ENCODE results near the gene ULK2. TPM values are rescaled to one million over a fixed set of nuclear protein-coding genes. Genes with fewer than 3 reads are reported as not detected.

Gene ULK2
- total RNA-seq, 4 donors from 2014 or later: 24.0 to 32.8 (median 30.5) TPM

DNA sequence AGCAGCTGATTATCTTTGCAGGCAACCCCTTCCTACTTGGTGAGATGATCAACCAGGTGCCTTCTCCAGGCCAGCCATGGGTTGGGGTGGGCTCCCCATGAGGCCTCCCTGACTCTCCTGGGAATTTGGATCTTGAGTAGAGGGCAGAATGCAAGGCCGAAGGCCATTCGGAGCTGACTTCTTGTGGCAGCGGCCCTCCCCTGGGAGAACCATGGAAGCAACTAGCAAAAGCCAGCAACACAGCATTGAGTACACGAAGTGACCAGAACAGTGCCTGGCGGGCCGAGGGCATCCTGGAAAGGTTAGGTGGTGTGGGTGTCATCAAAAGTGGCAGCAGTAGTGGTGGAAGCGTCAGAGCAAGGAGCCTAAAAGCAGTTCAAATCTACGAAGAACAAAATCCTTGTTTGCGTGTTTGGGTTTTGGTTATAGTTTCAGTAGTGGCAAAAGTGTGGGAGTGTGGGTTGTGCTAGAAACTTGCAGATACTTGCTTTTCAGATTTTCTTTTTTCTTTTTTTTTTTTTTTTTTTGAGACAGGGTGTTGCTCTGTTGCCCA, 117.6 kb downstream of the ULK2 start:
- TF ChIP-seq, protein P1, sequence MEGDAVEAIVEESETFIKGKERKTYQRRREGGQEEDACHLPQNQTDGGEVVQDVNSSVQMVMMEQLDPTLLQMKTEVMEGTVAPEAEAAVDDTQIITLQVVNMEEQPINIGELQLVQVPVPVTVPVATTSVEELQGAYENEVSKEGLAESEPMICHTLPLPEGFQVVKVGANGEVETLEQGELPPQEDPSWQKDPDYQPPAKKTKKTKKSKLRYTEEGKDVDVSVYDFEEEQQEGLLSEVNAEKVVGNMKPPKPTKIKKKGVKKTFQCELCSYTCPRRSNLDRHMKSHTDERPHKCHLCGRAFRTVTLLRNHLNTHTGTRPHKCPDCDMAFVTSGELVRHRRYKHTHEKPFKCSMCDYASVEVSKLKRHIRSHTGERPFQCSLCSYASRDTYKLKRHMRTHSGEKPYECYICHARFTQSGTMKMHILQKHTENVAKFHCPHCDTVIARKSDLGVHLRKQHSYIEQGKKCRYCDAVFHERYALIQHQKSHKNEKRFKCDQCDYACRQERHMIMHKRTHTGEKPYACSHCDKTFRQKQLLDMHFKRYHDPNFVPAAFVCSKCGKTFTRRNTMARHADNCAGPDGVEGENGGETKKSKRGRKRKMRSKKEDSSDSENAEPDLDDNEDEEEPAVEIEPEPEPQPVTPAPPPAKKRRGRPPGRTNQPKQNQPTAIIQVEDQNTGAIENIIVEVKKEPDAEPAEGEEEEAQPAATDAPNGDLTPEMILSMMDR (IDR thresholded peaks at IDR 0.05; ENCODE audit: low read depth): no peak

DNA sequence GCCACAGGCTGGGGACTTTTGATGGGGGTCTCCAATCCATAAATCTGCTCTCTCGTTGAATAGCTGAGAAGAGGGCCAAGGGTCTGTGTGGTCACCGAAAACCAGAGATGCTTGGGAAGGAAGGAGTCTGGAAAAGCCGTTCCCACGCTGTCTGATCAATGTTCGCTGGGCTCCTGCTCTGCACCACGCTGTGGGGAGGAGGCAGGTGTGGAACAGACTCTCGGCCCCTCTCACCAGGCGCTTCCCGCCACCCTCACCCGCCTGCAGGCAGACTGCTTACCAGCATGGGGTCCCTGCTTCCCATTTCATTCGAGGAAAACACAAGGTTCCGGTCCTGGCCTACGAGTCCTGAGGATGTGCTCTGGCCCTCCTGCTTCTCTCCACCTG, 118.9 kb downstream of the ULK2 start:
- TF ChIP-seq, protein P1 (IDR thresholded peaks at IDR 0.05; ENCODE audit: low read depth): no peak

DNA sequence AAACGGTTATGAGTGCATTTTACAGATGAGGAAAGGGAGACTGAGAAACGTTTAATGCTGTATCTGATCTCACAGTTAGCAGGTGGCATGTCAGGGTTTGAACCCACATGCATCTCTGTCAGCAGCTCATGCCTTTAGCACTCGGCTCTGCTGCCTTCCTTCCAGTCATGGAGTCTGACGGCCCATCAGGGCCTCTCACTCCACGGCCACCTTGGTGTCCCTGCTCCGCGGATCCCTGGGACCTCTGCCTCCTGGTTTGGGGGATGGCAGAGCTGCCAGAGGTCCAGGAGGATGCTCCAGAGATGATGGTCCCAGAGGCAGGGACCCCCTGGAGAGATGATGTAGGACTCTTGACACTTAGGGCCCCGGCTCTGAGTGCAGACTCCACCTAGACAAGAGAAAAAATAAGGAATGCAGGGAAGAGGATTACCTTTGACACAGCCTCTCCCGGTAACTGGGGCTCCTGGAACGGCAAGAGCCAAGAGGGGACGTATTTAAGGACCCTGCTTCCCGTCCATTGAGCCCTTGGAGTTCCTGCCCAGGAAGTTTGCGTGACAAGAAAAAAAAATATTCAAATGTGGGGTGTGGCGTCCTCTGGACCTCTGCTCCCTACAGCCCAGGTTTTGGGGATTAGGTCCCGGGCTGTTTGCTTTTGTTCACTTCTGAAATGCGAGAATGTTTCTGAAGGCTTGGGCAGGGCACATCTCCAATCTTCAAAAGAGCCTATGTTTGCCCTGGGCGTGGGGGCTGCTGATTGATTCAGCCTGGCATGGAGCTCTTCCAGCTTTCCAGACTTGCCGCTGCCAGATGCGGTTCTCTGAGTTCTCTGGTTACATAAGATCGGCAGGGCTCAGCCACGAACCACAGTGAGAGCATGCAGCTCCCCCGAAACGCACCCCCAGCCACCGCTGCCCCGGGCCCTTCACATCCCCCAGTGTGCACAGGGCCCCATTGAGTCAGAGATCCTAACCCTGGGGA, 119.6 kb downstream of the ULK2 start, which contains the start of gene ALDH3A1:
Gene ALDH3A1, minus strand, starts transcription at position 470 of the 978 bp plus-strand sequence. CDS start 3,169 bp downstream, outside the sequence.
- TF ChIP-seq, protein P1 (IDR thresholded peaks at IDR 0.05; ENCODE audit: low read depth): no peak

DNA sequence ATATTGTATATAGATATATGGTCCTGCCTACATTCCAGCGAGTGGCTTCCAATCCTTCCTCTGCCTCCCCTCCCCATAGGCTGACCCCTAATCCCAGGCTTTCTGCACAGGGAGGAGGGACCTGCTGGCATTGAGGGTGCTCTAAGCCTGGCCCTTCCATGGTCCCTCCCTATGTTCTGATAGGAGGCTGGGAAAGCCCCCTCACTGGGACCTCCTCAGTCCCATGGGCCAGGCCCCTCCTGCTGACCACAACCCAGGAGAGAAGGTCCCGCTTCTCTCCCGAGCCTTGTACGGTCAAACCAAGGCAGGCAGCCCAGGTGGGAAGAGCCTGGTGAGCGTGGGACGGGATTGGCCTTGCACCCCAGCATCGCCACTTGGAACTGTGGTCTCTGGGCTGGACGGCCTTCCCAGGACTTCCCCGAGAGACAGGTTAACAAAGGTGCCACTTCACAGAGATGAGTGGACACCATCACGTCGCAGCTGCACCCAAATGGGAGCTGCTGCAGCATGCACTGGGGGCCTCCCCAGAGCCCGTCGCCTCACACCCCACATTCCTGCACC, 120.5 kb downstream of the ULK2 start:
- TF ChIP-seq, protein P1 (IDR thresholded peaks at IDR 0.05; ENCODE audit: low read depth): no peak

DNA sequence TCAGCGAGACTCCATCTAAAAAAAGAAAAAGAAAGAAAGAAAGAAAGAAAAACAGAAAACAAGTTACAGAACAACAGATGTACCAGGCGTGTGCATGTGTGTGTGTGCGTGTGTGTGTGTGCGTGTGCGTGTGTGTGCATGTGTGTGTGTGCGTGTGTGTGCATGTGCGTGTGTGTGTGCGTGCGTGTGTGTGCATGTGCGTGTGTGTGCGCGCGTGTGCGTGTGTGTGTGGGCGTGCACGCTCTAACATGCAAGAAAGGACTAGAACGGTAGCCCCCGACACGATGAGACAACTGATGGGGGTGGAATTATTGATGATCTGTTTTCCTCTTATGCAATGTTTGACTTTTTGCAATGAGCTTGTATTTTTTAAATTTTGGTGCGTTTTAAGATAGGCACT, 121.2 kb downstream of the ULK2 start:
- TF ChIP-seq, protein P1 (IDR thresholded peaks at IDR 0.05; ENCODE audit: low read depth): no peak

DNA sequence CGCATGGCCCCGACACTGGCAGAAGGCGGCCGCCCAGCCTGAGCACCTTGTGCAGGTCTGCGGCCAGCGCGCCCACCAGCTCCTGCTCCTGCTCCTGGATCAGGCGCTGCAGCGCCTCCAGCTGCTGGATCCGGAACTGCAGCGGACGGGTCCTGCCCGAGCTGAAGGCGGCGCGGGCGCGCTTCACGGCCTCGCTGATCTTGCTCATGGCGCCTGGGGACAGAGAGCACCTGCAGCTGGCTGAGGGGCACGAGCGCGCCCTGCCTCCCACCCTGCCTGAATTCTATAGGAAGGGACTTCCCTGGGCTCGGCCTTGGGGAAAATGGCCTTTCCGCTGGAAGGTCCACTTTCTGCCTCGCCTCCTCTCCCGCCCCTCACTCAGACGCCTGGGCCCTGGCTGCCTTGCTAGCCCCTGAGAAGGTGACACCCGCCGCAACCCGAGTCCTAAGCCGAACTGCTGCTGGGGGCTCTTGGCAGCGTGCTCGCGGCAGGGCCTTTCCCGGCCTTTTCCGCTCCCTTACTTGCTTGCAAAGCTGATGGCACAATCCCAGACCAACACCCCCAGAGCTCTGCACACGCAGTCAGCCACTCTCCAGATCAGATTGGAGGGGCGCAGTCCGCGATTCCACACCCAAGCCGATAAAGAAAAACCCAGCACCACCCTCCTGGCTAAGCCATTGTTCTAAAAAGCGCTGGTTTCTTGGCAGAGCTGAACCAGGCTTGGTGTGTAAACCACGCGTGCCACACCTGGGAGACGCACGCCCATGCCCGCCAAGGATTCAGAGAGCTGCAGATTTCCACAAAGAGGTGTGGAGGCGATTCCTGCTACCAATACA, 122.6 kb downstream of the ULK2 start:
- TF ChIP-seq, protein P1 (IDR thresholded peaks at IDR 0.05; ENCODE audit: low read depth): no peak
